VCaP (cell line): Measurements from ENCODE around the gene RPL29.

Experiments
- H3K27ac ChIP-seq: fragments of 450-650 bp; 2 replicates; pipeline ENCODE4 v1.5.1; 2017
- CTCF ChIP-seq: fragments of 450-650 bp; conservative IDR thresholded peaks from 2 replicates; pipeline ENCODE4 v1.5.1; 2017; ENCODE audit warnings: mild to moderate bottlenecking, moderate library complexity

The RPL29 gene

GRCh38 chr3:52020796-52021195 lies 25.1 kb upstream of the RPL29 start:
- no peak for TF ChIP-seq CTCF

DNA sequence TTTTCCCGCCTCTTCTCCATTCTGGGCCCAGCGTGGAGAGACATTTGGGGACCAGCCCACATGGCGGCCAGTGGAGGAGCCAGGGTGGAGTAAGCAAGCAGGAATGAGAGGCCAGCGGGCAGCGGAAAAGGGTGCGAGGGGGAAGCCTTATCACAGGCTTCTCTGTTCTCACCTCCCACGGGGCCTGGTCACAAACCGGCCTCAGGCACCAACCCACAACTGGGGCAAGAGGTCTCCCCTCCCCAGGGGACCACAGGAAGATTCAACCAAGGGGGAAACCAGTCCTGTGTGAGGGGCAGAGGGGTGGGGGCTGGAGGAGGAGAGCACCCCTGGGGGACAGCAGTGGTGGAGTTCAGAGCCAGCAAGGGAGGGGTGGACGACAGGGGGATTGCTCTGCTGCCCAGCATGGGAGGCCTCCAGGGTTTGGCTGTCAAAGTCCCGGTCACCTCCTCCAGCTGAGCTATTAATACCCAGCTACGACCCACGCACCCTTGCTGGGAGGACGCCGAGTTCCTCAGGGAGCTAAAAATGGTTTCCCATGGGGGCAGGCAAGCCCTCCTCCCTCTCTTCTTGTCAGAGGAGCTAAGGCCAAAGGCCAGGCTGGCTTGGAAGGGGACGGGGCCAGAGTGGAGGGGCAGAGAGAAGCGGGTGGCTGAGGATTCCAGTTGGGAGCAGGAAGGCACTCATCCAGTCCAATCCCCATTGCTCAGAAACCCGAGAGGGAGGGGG lies 23.8 kb upstream of the RPL29 start:
- no peak for TF ChIP-seq CTCF
- H3K27ac ChIP-seq, result no peak overlapping the region

More at GRCh38 chr3:52020796-52021195, 25.1 kb upstream of the RPL29 start:
- H3K27ac ChIP-seq, result no peak overlapping the region

DNA sequence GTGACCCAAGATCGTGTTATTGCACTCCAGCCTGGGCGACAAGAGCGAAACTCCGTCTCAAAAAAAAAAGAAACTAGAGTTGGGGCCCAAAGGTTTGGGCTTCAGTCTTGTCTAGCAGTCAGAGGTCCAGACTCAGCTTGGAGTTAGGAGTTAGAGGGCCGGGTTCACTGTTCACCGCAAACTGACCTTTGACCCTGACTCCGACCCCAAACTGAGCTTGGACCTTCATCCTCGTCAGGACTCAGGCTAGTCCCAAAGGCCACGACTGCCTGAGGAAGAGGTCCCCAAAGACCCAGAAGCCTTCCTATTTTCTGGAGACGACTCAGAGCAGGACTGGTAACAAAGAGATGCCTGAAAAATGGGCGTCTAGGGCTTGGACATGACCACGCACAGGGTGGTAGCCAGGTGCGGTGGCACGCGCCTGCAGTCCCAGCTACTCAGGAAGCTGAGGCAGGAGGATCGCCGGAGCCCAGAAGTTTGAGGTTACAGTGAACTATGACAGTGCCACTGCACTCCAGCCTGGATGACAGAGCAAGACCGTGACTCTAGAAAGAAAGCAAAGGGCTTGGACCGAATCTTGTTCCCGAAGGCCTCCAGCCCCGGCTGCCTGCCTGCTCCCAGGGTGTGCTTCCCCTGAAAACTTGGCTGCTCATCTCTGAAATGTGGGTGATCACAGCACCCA lies 22.8 kb upstream of the RPL29 start:
- no peak for TF ChIP-seq CTCF
- H3K27ac ChIP-seq, result no peak overlapping the region

DNA sequence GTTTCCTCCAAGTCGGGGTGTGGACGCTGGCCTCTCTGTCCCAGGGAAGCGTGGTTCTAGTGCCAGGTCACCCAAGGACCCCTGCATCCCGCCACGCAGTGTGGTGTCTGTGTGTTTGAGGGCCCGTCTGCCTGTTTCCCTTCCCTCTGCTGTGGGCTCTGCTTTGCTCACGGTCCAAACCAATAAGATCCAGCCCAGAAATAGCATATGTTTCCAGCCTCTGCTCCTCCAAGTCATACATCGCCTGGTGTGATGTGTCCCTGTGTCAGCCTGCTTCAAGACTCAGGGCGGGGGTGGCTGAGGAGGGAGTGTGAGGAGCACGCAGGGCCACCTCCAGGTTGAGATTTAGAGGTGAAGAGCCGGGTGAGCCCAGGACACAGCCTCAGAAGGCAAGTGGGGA lies 21.9 kb upstream of the RPL29 start:
- H3K27ac ChIP-seq, result no peak overlapping the region

DNA sequence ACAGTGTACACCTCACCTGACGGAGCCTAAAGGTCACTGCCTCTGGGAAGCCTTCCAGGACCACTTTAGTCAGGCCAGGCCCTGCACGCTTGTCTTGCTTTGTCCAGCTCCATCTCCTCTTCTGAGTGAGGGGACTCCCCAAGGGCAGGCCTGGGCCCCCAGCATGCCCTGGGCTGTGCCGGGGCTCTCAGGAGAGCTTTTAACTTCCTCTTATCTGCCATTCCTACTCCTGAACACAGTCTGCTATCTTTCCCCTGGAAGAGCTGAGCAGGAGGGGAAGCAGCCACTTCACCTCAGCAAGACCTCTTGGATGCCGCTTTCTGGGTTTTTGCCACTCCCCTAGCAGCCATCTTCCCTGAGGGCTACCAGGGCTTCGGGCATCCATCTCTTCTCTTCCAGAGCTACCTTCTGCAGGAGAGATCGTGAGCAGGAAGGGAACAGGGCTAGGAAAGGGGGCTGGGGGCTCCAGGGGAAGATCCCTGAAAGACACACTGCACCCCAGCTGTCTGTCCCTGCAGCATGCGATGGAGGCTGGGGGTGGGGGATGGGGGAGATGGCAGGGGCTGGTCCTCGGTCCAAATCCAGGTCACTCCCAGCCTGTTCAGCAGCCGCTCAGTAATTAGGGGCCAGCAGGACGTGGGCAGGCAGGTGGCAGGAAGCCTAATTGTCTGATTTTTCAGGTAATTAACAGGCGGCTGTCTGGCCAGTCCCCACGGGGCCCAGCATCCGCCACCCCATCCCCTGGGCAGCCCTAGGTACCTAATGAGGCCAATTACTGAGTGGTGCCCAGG lies 19.9 kb upstream of the RPL29 start:
- TF ChIP-seq CTCF, result no peak
- no peak overlapping the region for H3K27ac ChIP-seq

More for the DNA sequence above, 21.9 kb upstream of the RPL29 start:
- no peak for TF ChIP-seq CTCF

DNA sequence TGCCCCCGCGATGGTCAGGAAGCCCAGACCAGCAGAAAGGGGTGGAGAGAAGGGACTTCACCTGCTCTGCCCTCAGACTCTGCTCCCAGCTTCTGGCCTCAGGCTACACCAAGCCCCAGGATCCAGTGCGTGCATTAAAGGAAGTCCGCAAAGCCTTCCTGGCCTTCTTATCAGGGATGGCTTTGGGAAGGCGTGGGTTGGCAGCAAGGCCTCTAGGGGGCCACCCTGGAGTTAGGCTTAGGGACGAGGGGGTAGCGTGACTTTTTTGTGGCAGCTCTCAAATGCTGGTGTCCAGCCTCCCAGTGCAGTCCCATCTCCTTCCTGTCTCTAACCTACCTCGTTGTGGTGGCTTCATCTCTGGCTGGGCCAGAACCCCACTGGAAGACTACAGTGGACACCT lies 18.9 kb upstream of the RPL29 start:
- no peak for TF ChIP-seq CTCF
- no peak overlapping the region for H3K27ac ChIP-seq

GRCh38 chr3:52013802-52014598 lies 18.3 kb upstream of the RPL29 start:
- H3K27ac ChIP-seq, result no peak overlapping the region
- no peak for TF ChIP-seq CTCF
